LoVo (cell line): ENCODE results near the gene TGFA.

Experiments
- DNase-seq: peaks from one replicate; pipeline ENCODE4 v3.0.0-alpha.2; 2016; ENCODE audit warnings: low spot score

The TGFA gene

GRCh38 chr2:70463581-70463980 lies 90.0 kb downstream of the TGFA start:
- no peak for DNase-seq

- no peak for DNase-seq
These were observed 91.4 kb downstream of the TGFA start for GRCh38 chr2:70461981-70462876.

DNA sequence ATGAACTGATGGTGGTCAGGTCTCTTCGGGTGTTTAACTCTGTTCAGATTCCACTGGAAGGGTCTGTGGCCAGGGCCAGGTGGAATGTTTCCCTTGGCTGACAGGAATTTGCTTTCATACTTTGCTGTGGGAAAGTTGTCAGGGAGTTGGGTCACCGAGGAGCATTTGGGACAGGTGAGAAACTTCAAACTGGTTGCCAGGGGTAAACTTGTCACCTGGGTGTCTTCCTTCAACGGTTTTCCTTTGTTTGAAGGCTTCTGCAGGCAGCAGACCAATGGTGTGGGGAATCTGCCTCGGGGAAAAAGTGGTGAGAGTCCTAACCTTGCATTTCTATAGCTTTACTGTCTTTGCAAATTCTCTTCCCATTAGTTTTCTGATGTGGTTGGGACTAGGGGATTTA lies 92.2 kb downstream of the TGFA start:
- no peak for DNase-seq

DNA sequence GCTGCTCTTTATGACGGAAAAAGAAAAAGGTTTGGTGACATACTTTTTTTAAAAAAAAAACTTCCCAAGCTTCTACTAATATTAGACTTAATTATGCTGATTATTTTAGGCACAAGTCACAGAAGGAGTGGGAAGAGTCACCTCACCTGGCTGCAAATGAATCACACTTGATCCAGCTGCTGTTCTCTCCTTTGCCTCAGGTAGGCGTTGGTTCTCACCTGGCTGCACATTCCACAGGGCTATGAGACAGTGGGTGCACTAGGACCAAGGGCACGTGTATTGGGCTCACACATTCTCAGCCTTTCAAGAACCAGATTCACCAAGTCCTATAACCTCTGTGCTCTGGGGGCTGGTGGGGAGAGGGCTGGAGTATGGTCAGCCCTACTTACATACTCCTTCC lies 93.3 kb downstream of the TGFA start:
- DNase-seq, result no peak

DNA sequence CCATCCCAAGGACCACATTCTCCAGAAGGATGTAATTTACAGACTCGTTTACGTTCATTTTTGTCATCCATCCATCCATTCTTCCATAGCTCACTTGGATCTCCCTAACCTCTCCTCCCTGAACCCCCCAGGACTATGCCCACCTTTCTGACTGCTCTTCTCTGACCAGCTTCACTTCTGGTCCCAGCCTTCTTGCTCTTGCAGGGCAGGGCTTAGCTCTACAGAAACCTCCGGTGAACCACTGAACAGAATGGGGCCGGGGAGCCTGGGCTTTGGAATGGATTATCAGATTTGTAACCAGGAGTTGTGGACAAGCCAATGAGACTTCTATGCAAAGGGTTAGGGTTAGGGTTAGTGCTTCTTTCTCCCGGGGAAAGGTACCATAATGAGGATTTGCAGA lies 95.0 kb downstream of the TGFA start:
- DNase-seq, result no peak

- DNase-seq, result no peak
These were observed 96.8 kb downstream of the TGFA start for GRCh38 chr2:70456585-70457495.

GRCh38 chr2:70454936-70455544 lies 98.6 kb downstream of the TGFA start:
- DNase-seq, result no peak

DNA sequence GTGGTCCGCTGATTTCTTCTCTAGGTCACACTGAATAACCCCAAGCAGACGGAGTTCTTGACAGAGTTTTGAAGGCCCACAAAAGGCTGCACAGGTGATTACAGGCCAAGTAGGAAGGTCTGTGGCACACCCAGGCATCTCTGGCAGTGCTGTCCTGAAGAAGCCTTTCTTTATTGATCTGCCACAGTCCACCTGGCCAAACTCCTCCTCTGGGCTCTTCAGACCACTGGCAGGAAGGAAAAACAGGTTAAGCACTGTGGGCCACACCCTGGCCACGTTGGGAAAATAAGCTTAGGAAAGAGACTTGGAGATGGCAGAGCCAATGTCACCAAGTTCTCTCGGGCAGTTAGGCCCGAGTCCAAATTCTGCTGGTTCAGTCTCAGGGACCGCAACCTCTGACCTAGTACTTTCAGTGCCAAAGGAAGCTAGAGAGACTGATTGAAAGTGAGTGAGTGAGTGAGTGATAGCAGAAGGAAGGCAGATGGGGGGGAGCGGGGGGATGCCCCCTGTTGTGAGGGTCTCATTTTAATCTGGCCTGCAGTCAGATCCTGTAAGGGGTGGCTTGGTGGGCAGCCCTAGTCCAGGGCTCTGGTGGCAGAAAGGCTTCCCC lies 102.9 kb downstream of the TGFA start:
- DNase-seq, result no peak

DNA sequence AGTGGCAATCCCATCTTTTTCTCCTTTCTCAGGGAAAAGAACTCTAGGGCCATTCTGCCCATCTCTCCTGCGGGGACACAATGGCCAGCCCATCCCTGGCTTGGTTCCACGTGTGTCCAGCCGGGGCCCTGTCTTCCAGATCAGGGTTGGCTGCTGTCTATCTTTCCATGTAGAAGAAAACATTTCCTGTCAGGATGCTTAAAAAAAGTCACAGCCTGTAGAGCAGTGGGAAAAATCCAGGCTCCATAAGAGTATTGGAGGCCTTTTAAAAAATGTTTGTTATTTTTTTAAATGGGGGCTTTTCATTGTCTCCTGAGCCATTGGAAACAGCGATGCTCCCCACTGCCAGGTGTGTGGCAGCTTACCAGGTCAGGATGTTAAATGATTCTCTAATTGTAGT lies 105.6 kb downstream of the TGFA start:
- DNase-seq, result no peak

GRCh38 chr2:70443726-70444125 lies 109.9 kb downstream of the TGFA start:
- DNase-seq, result no peak

GRCh38 chr2:70443078-70443465 lies 110.6 kb downstream of the TGFA start:
- no peak for DNase-seq

GRCh38 chr2:70442301-70443077 lies 111.1 kb downstream of the TGFA start:
- DNase-seq, result no peak

GRCh38 chr2:70440621-70441020 lies 113.0 kb downstream of the TGFA start:
- no peak for DNase-seq

- no peak for DNase-seq
These were observed 118.5 kb downstream of the TGFA start for GRCh38 chr2:70435138-70435537.

GRCh38 chr2:70433315-70433714 lies 120.3 kb downstream of the TGFA start:
- DNase-seq, result no peak

- DNase-seq, result peak; percentile 11
These were observed 121.8 kb downstream of the TGFA start for GRCh38 chr2:70431716-70432347.

GRCh38 chr2:70426341-70426740 lies 127.3 kb downstream of the TGFA start:
- no peak for DNase-seq

GRCh38 chr2:70425682-70426301 lies 127.8 kb downstream of the TGFA start:
- peak; percentile 11 for DNase-seq

GRCh38 chr2:70420740-70421139 lies 132.9 kb downstream of the TGFA start:
- no peak for DNase-seq

GRCh38 chr2:70420143-70420542 lies 133.5 kb downstream of the TGFA start:
- no peak for DNase-seq
